Neutrophil (primary cell): Measurements from ENCODE around the gene AIP.
"Not testable (repeated sequence)": the region's sequence is repeated elsewhere in the genome, so short reads cannot be mapped to it uniquely, and the experiment has no call there.

ENCODE experiments used
- H3K27ac ChIP-seq: fragments of 200-600 bp; sonication (generic); 2 replicates; pipeline ENCODE4 v1.5.1; 2016; ENCODE audit warnings: mild to moderate bottlenecking, moderate library complexity
- H3K27me3 ChIP-seq: fragments of 200-600 bp; sonication (generic); 2 replicates; pipeline ENCODE4 v1.6.0; 2016; ENCODE audit warnings: mild to moderate bottlenecking
- H3K36me3 ChIP-seq: fragments of 200-600 bp; sonication (generic); 2 replicates; pipeline ENCODE4 v1.5.1; 2017
- H3K4me1 ChIP-seq, 2 experiments: fragments of 200-600 bp in 1 of 2; sonication (generic) in 1 of 2; 1 replicate in 1 of 2; 2 replicates in 1 of 2; pipeline versions ENCODE4 v1.5.1 to v1.6.1; 2013 to 2016; ENCODE audit warnings: low read depth in 1 of 2, low read length in 1 of 2, mild to moderate bottlenecking in 1 of 2, moderate library complexity in 1 of 2; ENCODE audit not compliant: control insufficient read depth in 1 of 2, insufficient read depth in 1 of 2
- H3K4me3 ChIP-seq, 2 experiments: fragments of 200-600 bp in 1 of 2; sonication (generic) in 1 of 2; 1 replicate in 1 of 2; 2 replicates in 1 of 2; pipeline ENCODE4 v1.5.1; 2013 to 2016; ENCODE audit warnings: low read depth in 1 of 2, low read length in 1 of 2, mild to moderate bottlenecking in 1 of 2, moderate library complexity in 1 of 2
- H3K9me3 ChIP-seq: fragments of 200-600 bp; sonication (generic); 2 replicates; pipeline ENCODE4 v1.5.1; 2016
- TF ChIP-seq, protein P1 (sequence below): fragments of 200-600 bp; sonication (generic); IDR thresholded peaks from 2 replicates; pipeline ENCODE4 v1.5.1; 2016; ENCODE audit warnings: antibody characterized with exemption

Gene AIP

GRCh38 chr11:67482275-67482826 is 475 bp upstream of the AIP start:
- TF ChIP-seq, protein P1, sequence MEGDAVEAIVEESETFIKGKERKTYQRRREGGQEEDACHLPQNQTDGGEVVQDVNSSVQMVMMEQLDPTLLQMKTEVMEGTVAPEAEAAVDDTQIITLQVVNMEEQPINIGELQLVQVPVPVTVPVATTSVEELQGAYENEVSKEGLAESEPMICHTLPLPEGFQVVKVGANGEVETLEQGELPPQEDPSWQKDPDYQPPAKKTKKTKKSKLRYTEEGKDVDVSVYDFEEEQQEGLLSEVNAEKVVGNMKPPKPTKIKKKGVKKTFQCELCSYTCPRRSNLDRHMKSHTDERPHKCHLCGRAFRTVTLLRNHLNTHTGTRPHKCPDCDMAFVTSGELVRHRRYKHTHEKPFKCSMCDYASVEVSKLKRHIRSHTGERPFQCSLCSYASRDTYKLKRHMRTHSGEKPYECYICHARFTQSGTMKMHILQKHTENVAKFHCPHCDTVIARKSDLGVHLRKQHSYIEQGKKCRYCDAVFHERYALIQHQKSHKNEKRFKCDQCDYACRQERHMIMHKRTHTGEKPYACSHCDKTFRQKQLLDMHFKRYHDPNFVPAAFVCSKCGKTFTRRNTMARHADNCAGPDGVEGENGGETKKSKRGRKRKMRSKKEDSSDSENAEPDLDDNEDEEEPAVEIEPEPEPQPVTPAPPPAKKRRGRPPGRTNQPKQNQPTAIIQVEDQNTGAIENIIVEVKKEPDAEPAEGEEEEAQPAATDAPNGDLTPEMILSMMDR: no peak
- H3K9me3 ChIP-seq: no peaks in the 10 kb centered on the region
- peak overlapping the region; percentile 96 for H3K27ac ChIP-seq
- peak overlapping the region; percentile 85 to 92 for H3K4me3 ChIP-seq
- peaks cover 2% of the 10 kb centered on the region for H3K36me3 ChIP-seq
- H3K4me1 ChIP-seq: peaks cover 40 to 44% of the 10 kb centered on the region in 2 experiments
- H3K27me3 ChIP-seq: peaks cover 4% of the 10 kb centered on the region

DNA sequence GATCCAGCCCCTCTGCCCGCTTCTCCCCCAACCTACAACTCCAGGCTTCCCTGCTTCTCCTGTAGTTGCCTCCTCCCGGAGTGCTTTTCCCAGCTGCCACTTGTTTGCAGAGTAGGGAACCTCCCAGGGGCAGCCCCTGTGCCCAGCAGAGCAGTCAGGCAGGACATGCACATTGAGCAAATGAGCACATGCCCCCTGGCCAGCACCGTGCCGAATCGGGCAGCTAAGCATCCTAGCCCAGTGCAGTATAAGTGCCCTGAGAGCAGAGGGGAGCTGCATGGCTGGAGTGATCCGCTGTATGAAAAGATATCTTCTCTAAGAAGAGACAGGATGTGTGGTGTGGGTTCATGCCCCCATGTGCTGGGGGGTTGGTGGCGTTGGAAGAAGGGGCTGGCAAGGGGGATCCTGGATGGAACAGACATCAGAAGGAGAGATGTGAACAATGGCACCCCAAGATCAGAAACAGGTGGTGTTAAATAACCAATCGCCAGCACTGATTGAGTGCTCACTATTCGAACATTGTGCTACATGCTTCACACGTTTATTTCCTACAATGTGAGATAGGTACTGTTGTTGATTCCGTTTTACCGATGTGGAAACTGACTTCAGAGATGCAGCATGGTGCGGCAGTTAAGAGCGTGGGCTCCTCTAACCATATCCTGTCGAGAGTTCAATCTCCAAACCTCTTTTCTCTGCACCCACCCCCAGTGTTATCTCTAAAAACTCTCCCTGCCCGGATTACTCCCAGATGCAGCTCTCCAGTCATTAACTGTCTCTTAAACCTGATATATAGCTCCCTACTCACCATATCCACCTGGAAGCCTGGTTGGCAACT is 1.2 kb downstream of the AIP start:
- Histone ChIP-seq H3K4me1 (peaks cover 40 to 44% of the 10 kb centered on the region in 2 experiments), H3K9me3 (no peaks in the 10 kb centered on the region), H3K27ac (peak overlapping the region; percentile 96), H3K4me3 (peak overlapping the region; percentile 85 to 92), H3K36me3 (peaks cover 14% of the 10 kb centered on the region), H3K27me3 (no peaks in the 10 kb centered on the region)
- TF ChIP-seq, protein P1: no peak

GRCh38 chr11:67484847-67485311 is 2.1 kb downstream of the AIP start:
- Histone ChIP-seq H3K27ac (peak overlapping the region; percentile 96), H3K4me1 (peaks cover 40 to 44% of the 10 kb centered on the region in 2 experiments), H3K4me3 (peak overlapping the region; percentile 18), H3K9me3 (no peaks in the 10 kb centered on the region), H3K27me3 (no peaks in the 10 kb centered on the region), H3K36me3 (peaks cover 23% of the 10 kb centered on the region)
- TF ChIP-seq, protein P1: no peak

- not testable (repeated sequence) for H3K9me3 ChIP-seq, H3K4me3 ChIP-seq, H3K27me3 ChIP-seq
- Histone ChIP-seq H3K4me1 (peaks cover 40 to 44% of the 10 kb centered on the region in 2 experiments), H3K36me3 (peaks cover 33% of the 10 kb centered on the region), H3K27ac (peak overlapping the region; percentile 54)
Measured at GRCh38 chr11:67485873-67486361, 3.1 kb downstream of the AIP start.

GRCh38 chr11:67486481-67487195 is 3.8 kb downstream of the AIP start:
- TF ChIP-seq, protein P1: no peak
- H3K4me1 ChIP-seq: peaks cover 40 to 44% of the 10 kb centered on the region in 2 experiments
- no peaks in the 10 kb centered on the region for H3K27me3 ChIP-seq

More at GRCh38 chr11:67486481-67487195, 3.8 kb downstream of the AIP start:
- Histone ChIP-seq H3K9me3 (no peaks in the 10 kb centered on the region), H3K27ac (peak overlapping the region; percentile 54), H3K36me3 (peaks cover 40% of the 10 kb centered on the region), H3K4me3 (no peak overlapping the region)
